CD14-positive monocyte (primary cell): ENCODE measurements around the gene SQSTM1. TPM values are rescaled to one million over a fixed set of nuclear protein-coding genes. Genes with fewer than 3 reads are reported as not detected.

Experiments used
- DNase-seq, 3 donors: peaks; one replicate each; pipeline ENCODE4 v3.0.0-alpha.2; 2011 to 2022
- H2AFZ ChIP-seq: 2 replicates; pipeline ENCODE4 v1.6.0; 2012; ENCODE audit warnings: mild to moderate bottlenecking, low read depth, low read length, inconsistent platforms; ENCODE audit not compliant: insufficient read depth, poor library complexity, severe bottlenecking
- H3K27ac ChIP-seq, 2 donors: 1 replicate in 1 of 2; 2 replicates in 1 of 2; pipeline ENCODE4 v1.5.1; 2012 to 2013; ENCODE audit warnings: low read length in 2 of 2, control low read depth in 1 of 2, inconsistent platforms in 1 of 2, low read depth in 1 of 2, mild to moderate bottlenecking in 1 of 2
- H3K27me3 ChIP-seq, 2 donors: one replicate each; pipeline versions ENCODE4 v1.6.0 to v1.6.1; 2011 to 2013; ENCODE audit warnings: low read length in 2 of 2; ENCODE audit not compliant: control insufficient read depth in 2 of 2, insufficient read depth in 2 of 2
- H3K36me3 ChIP-seq, 2 donors: replicated peaks in 1 of 2; 1 replicate in 1 of 2; 2 replicates in 1 of 2; pipeline versions ENCODE4 v1.5.1 to v1.6.1; 2012 to 2013; ENCODE audit warnings: low read length in 2 of 2, control low read depth in 1 of 2, inconsistent platforms in 1 of 2, mild to moderate bottlenecking in 1 of 2; ENCODE audit not compliant: insufficient read depth in 2 of 2, control insufficient read depth in 1 of 2
- H3K4me1 ChIP-seq, 2 donors: 1 replicate in 1 of 2; 2 replicates in 1 of 2; pipeline versions ENCODE4 v1.5.1 to v1.6.1; 2012 to 2013; ENCODE audit warnings: low read length in 2 of 2, control low read depth in 1 of 2, inconsistent platforms in 1 of 2, mild to moderate bottlenecking in 1 of 2, moderate library complexity in 1 of 2; ENCODE audit not compliant: insufficient read depth in 2 of 2, control insufficient read depth in 1 of 2
- H3K4me2 ChIP-seq: replicated peaks from 2 replicates; pipeline ENCODE3; 2012; ENCODE audit warnings: low read length, moderate library complexity, mild to moderate bottlenecking; ENCODE audit not compliant: poor library complexity, severe bottlenecking; ENCODE audit errors: extremely low read depth
- H3K4me3 ChIP-seq, 3 experiments: fragments of 200-600 bp in 1 of 3; sonication (generic) in 1 of 3; replicated peaks in 1 of 3; 1 replicate in 2 of 3; 2 replicates in 1 of 3; pipeline ENCODE4 v1.5.1; 2011 to 2013; ENCODE audit warnings: low read length in 3 of 3, mild to moderate bottlenecking in 3 of 3, control low read depth in 2 of 3, low read depth in 2 of 3, inconsistent platforms in 1 of 3, moderate library complexity in 1 of 3
- H3K79me2 ChIP-seq: 2 replicates; pipeline ENCODE4 v1.6.0; 2012; ENCODE audit warnings: mild to moderate bottlenecking, control low read depth, inconsistent platforms, low read length, moderate library complexity; ENCODE audit not compliant: insufficient read depth
- H3K9ac ChIP-seq: 2 replicates; pipeline ENCODE4 v1.6.0; 2017; ENCODE audit warnings: low read length, mild to moderate bottlenecking; ENCODE audit not compliant: insufficient read depth, poor library complexity, severe bottlenecking
- H3K9me3 ChIP-seq, 2 donors: replicated peaks in 1 of 2; 1 replicate in 1 of 2; 2 replicates in 1 of 2; pipeline versions ENCODE4 v1.5.1 to v1.6.1; 2012 to 2013; ENCODE audit warnings: low read length in 2 of 2, control low read depth in 1 of 2; ENCODE audit not compliant: control insufficient read depth in 1 of 2, insufficient read depth in 1 of 2
- H4K20me1 ChIP-seq: 2 replicates; pipeline ENCODE4 v1.6.0; 2012; ENCODE audit warnings: mild to moderate bottlenecking, low read length, control low read depth, moderate library complexity; ENCODE audit not compliant: insufficient read depth
- H3K27ac Mint-ChIP-seq, 7 donors: one replicate each; pipeline ENCODE4 v1.8.0; 2020; ENCODE audit warnings: mild to moderate bottlenecking in 7 of 7, mixed read lengths in 7 of 7, moderate library complexity in 6 of 7, inconsistent platforms in 2 of 7
- H3K27me3 Mint-ChIP-seq, 3 donors: one replicate each; pipeline ENCODE4 v1.8.0; 2021 to 2022; ENCODE audit warnings: low read depth in 3 of 3, mild to moderate bottlenecking in 3 of 3, mixed read lengths in 3 of 3, moderate library complexity in 3 of 3, inconsistent platforms in 1 of 3
- H3K36me3 Mint-ChIP-seq, 2 donors: one replicate each; pipeline ENCODE4 v1.8.0; 2020; ENCODE audit warnings: mixed read lengths in 2 of 2, inconsistent platforms in 1 of 2, mild to moderate bottlenecking in 1 of 2
- H3K4me1 Mint-ChIP-seq: one replicate; pipeline ENCODE4 v1.8.0; 2020; ENCODE audit warnings: mild to moderate bottlenecking, mixed read lengths
- H3K4me3 Mint-ChIP-seq, 2 donors: one replicate each; pipeline ENCODE4 v1.8.0; 2020; ENCODE audit warnings: mild to moderate bottlenecking in 2 of 2, mixed read lengths in 2 of 2, moderate library complexity in 1 of 2
- H3K9me3 Mint-ChIP-seq, 7 donors: one replicate each; pipeline ENCODE4 v1.8.0; 2020 to 2022; ENCODE audit warnings: mixed read lengths in 7 of 7, mild to moderate bottlenecking in 6 of 7, moderate library complexity in 6 of 7, inconsistent platforms in 2 of 7
- WGBS: methylation state at CpG from one replicate; pipeline ENCODE4 v1.1.5; 2013; ENCODE audit warnings: missing lambda C conversion rate; ENCODE audit not compliant: insufficient coverage; 5-methylcytosine and 5-hydroxymethylcytosine counted together
- intact Hi-C, 2 donors: fragments of 100-400 bp; cut with micrococcal nuclease; formaldehyde crosslinking; loops; one replicate each; pipeline versions ENCODE4 v1.15.0 to v1.15.1; 2023
- polyA plus RNA-seq, 3 donors: library from polyadenylated mRNA; depleted of rRNA in 1 of 3; unstranded in 2 of 3; stranded (reverse) in 1 of 3; fragments of 300-500 nt in 2 of 3; fragments of >200 nt in 1 of 3; fragmentation: Illumina TruSeq in 2 of 3; gene quantifications; 1 replicate in 2 of 3; 2 replicates in 1 of 3; pipeline ENCODE4 v1.2.3, GENCODE V29; 2012 to 2021
- TF ChIP-seq, protein P1 (sequence below): fragments of 200-600 bp; IDR thresholded peaks from one replicate; pipeline ENCODE4 v1.8.0; 2022; ENCODE audit warnings: antibody characterized with exemption, mild to moderate bottlenecking

SQSTM1 gene
- polyA plus RNA-seq, 3 donors, result 182 to 312 (median 275) TPM

DNA sequence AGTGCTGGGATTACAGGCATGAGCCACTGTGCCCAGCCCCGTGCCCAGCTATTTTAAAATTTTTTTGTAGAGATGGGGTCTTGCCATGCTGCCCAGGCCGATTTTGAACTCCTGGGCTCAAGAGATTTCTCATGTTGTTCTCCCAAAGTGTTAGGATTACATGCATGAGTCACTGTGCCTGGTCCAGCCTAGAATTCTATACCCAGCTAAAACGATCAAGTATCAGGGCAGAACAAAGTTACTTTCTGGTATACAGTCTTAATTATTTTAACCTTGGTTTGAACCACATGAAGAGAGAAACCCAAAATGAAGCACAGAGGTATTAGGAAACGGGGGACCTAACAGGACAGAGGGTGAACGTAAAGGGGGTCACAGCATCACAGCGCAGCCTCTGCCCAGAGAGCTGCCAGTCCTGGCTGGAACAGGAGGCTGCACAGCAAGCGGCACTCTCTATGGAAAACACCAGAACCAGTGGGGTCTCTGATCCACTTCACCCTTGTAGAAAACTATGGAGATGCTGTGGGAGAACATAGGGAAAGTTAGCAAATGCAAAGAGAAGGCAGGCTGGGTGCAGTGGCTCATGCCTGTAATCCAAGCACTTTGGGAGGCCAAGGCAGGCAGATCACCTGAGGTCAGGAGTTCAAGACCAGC is 10.2 kb downstream of the SQSTM1 start:
- intact Hi-C loops, result no loop called here
- WGBS, result 100% methylated on average over 5 of the region's 7 CpGs
- Mint-ChIP-seq H3K27ac (peak overlapping the region in 2 of 7 donors; percentile 25 to 32), H3K36me3 (peaks cover 82 to 94% of the 10 kb centered on the region in 2 donors), H3K4me3 (no peak overlapping the region), H3K9me3 (peaks cover 0 to 2% (median 0%) of the 10 kb centered on the region in 7 donors), H3K4me1 (peaks cover 23% of the 10 kb centered on the region), H3K27me3 (no peaks in the 10 kb centered on the region)
- Histone ChIP-seq H3K4me1 (peaks cover 16 to 20% of the 10 kb centered on the region in 2 donors), H3K27ac (no peak overlapping the region), H3K79me2 (peaks cover 27% of the 10 kb centered on the region), H4K20me1 (peaks cover 85% of the 10 kb centered on the region), H3K27me3 (no peaks in the 10 kb centered on the region), H2AFZ (no peak overlapping the region), H3K9ac (no peak overlapping the region), H3K4me3 (no peak overlapping the region), H3K36me3 (peaks cover 84 to 86% of the 10 kb centered on the region in 2 donors), H3K4me2 (no peak overlapping the region), H3K9me3 (no peaks in the 10 kb centered on the region)
- no peak for DNase-seq
- TF ChIP-seq, protein P1, sequence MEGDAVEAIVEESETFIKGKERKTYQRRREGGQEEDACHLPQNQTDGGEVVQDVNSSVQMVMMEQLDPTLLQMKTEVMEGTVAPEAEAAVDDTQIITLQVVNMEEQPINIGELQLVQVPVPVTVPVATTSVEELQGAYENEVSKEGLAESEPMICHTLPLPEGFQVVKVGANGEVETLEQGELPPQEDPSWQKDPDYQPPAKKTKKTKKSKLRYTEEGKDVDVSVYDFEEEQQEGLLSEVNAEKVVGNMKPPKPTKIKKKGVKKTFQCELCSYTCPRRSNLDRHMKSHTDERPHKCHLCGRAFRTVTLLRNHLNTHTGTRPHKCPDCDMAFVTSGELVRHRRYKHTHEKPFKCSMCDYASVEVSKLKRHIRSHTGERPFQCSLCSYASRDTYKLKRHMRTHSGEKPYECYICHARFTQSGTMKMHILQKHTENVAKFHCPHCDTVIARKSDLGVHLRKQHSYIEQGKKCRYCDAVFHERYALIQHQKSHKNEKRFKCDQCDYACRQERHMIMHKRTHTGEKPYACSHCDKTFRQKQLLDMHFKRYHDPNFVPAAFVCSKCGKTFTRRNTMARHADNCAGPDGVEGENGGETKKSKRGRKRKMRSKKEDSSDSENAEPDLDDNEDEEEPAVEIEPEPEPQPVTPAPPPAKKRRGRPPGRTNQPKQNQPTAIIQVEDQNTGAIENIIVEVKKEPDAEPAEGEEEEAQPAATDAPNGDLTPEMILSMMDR, result no peak

DNA sequence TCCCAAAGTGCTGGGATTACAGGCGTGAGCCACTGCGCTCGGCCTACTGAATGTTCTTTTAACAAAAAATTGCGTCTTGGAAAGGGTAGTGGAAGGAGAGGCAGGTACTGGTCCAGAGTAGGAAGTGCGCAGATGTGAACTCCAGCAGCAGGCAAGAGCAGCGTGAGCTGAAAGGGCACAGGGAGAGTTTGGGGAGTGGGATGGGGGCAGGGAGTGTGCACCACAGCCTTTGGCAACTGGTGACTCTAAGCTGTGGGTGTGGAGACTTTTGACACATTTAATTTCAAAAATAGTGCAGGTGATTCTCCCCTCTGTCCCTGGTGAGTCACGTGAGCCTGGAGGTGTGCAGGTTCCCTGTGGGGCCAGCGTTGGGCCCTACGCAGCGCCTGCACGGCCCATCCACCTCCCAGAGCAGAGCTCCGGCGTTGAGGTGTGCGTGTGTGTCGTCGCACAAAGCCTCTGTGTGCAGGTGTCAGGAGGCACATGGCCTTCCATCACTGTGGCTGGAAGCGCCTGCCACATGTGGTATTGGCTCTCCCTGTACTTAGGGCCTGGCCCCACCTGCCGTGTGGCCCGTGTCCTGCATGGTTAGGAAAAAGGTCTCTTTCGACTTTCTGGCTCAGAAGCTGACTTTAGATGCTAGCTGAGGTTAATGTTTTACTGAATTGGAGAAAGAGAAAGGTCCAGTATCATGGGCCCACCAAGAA is 11.5 kb downstream of the SQSTM1 start:
- no peak for DNase-seq
- no peak overlapping the region for H3K4me3 ChIP-seq
- peaks cover 85% of the 10 kb centered on the region for H4K20me1 ChIP-seq
- intact Hi-C loops, result no loop called here
- peaks cover 85 to 86% of the 10 kb centered on the region in 2 donors for H3K36me3 ChIP-seq
- no peak overlapping the region for H3K27ac ChIP-seq
- Mint-ChIP-seq H3K27ac (peak overlapping the region in 2 of 7 donors; percentile 2 to 52), H3K4me3 (no peak overlapping the region), H3K36me3 (peaks cover 83 to 94% of the 10 kb centered on the region in 2 donors), H3K27me3 (no peaks in the 10 kb centered on the region), H3K9me3 (peaks cover 0 to 2% (median 0%) of the 10 kb centered on the region in 7 donors), H3K4me1 (peaks cover 20% of the 10 kb centered on the region)
- H3K4me2 ChIP-seq, result no peak overlapping the region
- WGBS, result 96% methylated on average over 18 of the region's 20 CpGs
- no peak overlapping the region for H3K9ac ChIP-seq
- H3K4me1 ChIP-seq, result peaks cover 10 to 19% of the 10 kb centered on the region in 2 donors
- TF ChIP-seq, protein P1, result no peak
- H3K79me2 ChIP-seq, result peaks cover 25% of the 10 kb centered on the region
- no peak overlapping the region for H2AFZ ChIP-seq
- H3K9me3 ChIP-seq, result no peaks in the 10 kb centered on the region
- H3K27me3 ChIP-seq, result no peaks in the 10 kb centered on the region
